ENCODE data around the gene NUDCD3.

DNA sequence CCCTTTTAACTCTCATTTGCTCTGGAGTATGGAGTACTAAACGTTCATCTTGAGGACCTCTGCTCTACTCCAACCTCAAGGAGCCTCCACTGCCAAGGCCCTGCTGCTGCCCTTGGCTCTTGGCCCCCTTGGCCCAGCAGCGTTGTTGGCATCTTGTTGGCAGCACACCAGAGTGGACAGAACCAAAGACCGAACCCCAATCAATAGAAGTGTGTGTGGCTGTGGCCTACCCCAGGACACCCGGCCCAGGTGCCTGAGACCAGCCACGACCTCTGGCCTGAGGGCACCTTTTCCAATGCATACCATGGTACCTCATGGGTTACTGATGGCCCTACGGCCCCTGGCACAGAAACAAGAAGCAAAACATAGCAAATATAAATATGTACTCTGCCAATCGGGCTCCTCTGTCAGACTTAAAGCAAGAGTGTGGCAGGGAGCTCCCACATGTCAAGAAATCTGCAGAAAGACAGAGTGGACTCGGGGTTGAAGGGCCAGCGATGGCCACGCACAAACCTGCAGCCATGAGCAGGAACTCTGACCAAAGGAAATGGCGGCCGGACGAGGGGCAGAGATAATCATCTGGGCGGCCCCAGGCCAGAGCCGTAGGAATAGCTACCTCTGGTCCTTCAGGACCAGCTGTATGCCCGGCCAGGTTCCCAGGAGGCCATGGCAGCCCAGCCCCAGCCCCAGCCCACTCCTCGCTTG lies 47.8 kb upstream of the NUDCD3 start:
- TF ChIP-seq, protein P1, sequence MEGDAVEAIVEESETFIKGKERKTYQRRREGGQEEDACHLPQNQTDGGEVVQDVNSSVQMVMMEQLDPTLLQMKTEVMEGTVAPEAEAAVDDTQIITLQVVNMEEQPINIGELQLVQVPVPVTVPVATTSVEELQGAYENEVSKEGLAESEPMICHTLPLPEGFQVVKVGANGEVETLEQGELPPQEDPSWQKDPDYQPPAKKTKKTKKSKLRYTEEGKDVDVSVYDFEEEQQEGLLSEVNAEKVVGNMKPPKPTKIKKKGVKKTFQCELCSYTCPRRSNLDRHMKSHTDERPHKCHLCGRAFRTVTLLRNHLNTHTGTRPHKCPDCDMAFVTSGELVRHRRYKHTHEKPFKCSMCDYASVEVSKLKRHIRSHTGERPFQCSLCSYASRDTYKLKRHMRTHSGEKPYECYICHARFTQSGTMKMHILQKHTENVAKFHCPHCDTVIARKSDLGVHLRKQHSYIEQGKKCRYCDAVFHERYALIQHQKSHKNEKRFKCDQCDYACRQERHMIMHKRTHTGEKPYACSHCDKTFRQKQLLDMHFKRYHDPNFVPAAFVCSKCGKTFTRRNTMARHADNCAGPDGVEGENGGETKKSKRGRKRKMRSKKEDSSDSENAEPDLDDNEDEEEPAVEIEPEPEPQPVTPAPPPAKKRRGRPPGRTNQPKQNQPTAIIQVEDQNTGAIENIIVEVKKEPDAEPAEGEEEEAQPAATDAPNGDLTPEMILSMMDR (IDR thresholded peaks at IDR 0.05; ENCODE audit: poor library complexity), result no peak
- TF ChIP-seq EZH2phosphoT487 (IDR thresholded peaks at IDR 0.05; ENCODE audit: low read depth, severe bottlenecking, unreplicated experiment) (no peak), EZH2 (IDR thresholded peaks at IDR 0.05; ENCODE audit: borderline replicate concordance) (no peak)
